ENCODE data around the gene GRPEL1. TPM values are rescaled to one million over a fixed set of nuclear protein-coding genes. Genes with fewer than 3 reads are reported as not detected.

GRPEL1 gene
- total and polyA plus RNA-seq, 2 of the 13 experiments (the other 11 are each of a cell fraction or from before 2014, with no cell fraction given): 32.3 to 141 TPM

- TF ChIP-seq ZNF484 (CRISPR knock-in tag; IDR thresholded peaks at IDR 0.05; ENCODE audit: borderline replicate concordance, low read depth) (no peak), JARID2 (CRISPR knock-in tag; IDR thresholded peaks at IDR 0.05; ENCODE audit: insufficient replicate concordance) (no peak), ZBTB7B (CRISPR knock-in tag; IDR thresholded peaks at IDR 0.05) (peak; percentile 82), MATR3 (CRISPR knock-in tag; IDR thresholded peaks at IDR 0.05) (no peak), ZNF33A (CRISPR knock-in tag; IDR thresholded peaks at IDR 0.05; ENCODE audit: borderline replicate concordance) (no peak), SRSF9 (IDR thresholded peaks at IDR 0.05; ENCODE audit: borderline replicate concordance, insufficient read depth, low read depth, low read length, poor library complexity, severe bottlenecking) (no peak), AGO1 (IDR thresholded peaks at IDR 0.05; ENCODE audit: low read depth, low read length, poor library complexity, severe bottlenecking) (no peak), TBL1XR1 (IDR thresholded peaks at IDR 0.05; ENCODE audit: borderline replicate concordance, low read length, partially characterized antibody) (peak; percentile 52), MED8 (CRISPR knock-in tag; IDR thresholded peaks at IDR 0.05; ENCODE audit: insufficient replicate concordance) (no peak), KLF12 (CRISPR knock-in tag; IDR thresholded peaks at IDR 0.05; ENCODE audit: borderline replicate concordance) (no peak), ZFP91 (CRISPR knock-in tag; IDR thresholded peaks at IDR 0.05; ENCODE audit: borderline replicate concordance) (peak; percentile 78), SOX13 (IDR thresholded peaks at IDR 0.05) (peak; percentile 23; the same call in 1 of the 2 replicates), SOX13 (CRISPR knock-in tag; conservative IDR thresholded peaks at IDR 0.05 in 1 of 2, IDR thresholded peaks at IDR 0.05 in 1 of 2) (peak in 1 of 2 experiments; percentile 63; a peak in 1 of 4 replicates), RARA (CRISPR knock-in tag; IDR thresholded peaks at IDR 0.05) (peak; percentile 78), ZNF883 (CRISPR knock-in tag; IDR thresholded peaks at IDR 0.05; ENCODE audit: not compliant biosample characterization) (peak; percentile 82)
- TF ChIP-seq, protein P1, sequence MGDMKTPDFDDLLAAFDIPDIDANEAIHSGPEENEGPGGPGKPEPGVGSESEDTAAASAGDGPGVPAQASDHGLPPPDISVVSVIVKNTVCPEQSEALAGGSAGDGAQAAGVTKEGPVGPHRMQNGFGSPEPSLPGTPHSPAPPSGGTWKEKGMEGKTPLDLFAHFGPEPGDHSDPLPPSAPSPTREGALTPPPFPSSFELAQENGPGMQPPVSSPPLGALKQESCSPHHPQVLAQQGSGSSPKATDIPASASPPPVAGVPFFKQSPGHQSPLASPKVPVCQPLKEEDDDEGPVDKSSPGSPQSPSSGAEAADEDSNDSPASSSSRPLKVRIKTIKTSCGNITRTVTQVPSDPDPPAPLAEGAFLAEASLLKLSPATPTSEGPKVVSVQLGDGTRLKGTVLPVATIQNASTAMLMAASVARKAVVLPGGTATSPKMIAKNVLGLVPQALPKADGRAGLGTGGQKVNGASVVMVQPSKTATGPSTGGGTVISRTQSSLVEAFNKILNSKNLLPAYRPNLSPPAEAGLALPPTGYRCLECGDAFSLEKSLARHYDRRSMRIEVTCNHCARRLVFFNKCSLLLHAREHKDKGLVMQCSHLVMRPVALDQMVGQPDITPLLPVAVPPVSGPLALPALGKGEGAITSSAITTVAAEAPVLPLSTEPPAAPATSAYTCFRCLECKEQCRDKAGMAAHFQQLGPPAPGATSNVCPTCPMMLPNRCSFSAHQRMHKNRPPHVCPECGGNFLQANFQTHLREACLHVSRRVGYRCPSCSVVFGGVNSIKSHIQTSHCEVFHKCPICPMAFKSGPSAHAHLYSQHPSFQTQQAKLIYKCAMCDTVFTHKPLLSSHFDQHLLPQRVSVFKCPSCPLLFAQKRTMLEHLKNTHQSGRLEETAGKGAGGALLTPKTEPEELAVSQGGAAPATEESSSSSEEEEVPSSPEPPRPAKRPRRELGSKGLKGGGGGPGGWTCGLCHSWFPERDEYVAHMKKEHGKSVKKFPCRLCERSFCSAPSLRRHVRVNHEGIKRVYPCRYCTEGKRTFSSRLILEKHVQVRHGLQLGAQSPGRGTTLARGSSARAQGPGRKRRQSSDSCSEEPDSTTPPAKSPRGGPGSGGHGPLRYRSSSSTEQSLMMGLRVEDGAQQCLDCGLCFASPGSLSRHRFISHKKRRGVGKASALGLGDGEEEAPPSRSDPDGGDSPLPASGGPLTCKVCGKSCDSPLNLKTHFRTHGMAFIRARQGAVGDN (CRISPR knock-in tag; IDR thresholded peaks at IDR 0.05): peak; percentile 80
- TF ChIP-seq, protein P2, sequence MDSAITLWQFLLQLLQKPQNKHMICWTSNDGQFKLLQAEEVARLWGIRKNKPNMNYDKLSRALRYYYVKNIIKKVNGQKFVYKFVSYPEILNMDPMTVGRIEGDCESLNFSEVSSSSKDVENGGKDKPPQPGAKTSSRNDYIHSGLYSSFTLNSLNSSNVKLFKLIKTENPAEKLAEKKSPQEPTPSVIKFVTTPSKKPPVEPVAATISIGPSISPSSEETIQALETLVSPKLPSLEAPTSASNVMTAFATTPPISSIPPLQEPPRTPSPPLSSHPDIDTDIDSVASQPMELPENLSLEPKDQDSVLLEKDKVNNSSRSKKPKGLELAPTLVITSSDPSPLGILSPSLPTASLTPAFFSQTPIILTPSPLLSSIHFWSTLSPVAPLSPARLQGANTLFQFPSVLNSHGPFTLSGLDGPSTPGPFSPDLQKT (CRISPR knock-in tag; IDR thresholded peaks at IDR 0.05; ENCODE audit: borderline replicate concordance): no peak
- TF ChIP-seq, protein P3, sequence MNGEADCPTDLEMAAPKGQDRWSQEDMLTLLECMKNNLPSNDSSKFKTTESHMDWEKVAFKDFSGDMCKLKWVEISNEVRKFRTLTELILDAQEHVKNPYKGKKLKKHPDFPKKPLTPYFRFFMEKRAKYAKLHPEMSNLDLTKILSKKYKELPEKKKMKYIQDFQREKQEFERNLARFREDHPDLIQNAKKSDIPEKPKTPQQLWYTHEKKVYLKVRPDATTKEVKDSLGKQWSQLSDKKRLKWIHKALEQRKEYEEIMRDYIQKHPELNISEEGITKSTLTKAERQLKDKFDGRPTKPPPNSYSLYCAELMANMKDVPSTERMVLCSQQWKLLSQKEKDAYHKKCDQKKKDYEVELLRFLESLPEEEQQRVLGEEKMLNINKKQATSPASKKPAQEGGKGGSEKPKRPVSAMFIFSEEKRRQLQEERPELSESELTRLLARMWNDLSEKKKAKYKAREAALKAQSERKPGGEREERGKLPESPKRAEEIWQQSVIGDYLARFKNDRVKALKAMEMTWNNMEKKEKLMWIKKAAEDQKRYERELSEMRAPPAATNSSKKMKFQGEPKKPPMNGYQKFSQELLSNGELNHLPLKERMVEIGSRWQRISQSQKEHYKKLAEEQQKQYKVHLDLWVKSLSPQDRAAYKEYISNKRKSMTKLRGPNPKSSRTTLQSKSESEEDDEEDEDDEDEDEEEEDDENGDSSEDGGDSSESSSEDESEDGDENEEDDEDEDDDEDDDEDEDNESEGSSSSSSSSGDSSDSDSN (CRISPR knock-in tag; IDR thresholded peaks at IDR 0.05): peak; percentile 86
These were observed 33.4 kb downstream of the GRPEL1 start (continued) for GRCh38 chr4:7034262-7035081.

Data from HepG2 (cell line).